ENCODE measurements around the gene ZFP36L1. TPM values are rescaled to one million over a fixed set of nuclear protein-coding genes. Genes with fewer than 3 reads are reported as not detected.

The ZFP36L1 gene
- total RNA-seq, 2 donors from 2014 or later, result 99.4 to 99.6 TPM

GRCh38 chr14:68800953-68801352 lies 8.1 kb upstream of the ZFP36L1 start:
- no peak overlapping the region for H3K9ac ChIP-seq (ENCODE audit: extremely low read depth, low read length, poor library complexity, severe bottlenecking)
- no peak overlapping the region for H3K4me3 ChIP-seq (ENCODE audit: low read length)
- no peak overlapping the region for H3K4me3 Mint-ChIP-seq
- no peak for TF ChIP-seq CTCF (conservative IDR thresholded peaks at IDR 0.05)
- H3K27ac Mint-ChIP-seq, result no peak overlapping the region
- no peaks in the 10 kb centered on the region for H3K27me3 Mint-ChIP-seq (ENCODE audit: insufficient read depth)
- H3K4me1 Mint-ChIP-seq, result peaks cover 18% of the 10 kb centered on the region
- peaks cover 36% of the 10 kb centered on the region for H3K9me3 Mint-ChIP-seq
- H3K36me3 ChIP-seq (ENCODE audit: control insufficient read depth, insufficient read depth, low read length), result no peaks in the 10 kb centered on the region
- peaks cover 3% of the 10 kb centered on the region for H3K4me1 ChIP-seq (ENCODE audit: control insufficient read depth, insufficient read depth, low read length)
- H3K36me3 Mint-ChIP-seq (ENCODE audit: low read depth), result peaks cover 6% of the 10 kb centered on the region
- no peaks in the 10 kb centered on the region for H3K27me3 ChIP-seq (ENCODE audit: control insufficient read depth, insufficient read depth, low read length, poor library complexity, severe bottlenecking)
- no peak overlapping the region for H3K27ac ChIP-seq (ENCODE audit: low read depth, low read length)
- DNase-seq, result no peak
- H3K9me3 ChIP-seq (ENCODE audit: control insufficient read depth, low read length), result peaks cover 28% of the 10 kb centered on the region

- Mint-ChIP-seq H3K4me1 (peaks cover 18% of the 10 kb centered on the region), H3K36me3 (ENCODE audit: low read depth) (peaks cover 6% of the 10 kb centered on the region), H3K9me3 (peaks cover 36% of the 10 kb centered on the region), H3K27me3 (ENCODE audit: insufficient read depth) (no peaks in the 10 kb centered on the region), H3K27ac (no peak overlapping the region), H3K4me3 (no peak overlapping the region)
- WGBS, 2 experiments (ENCODE audit: insufficient coverage in 1 of 2, insufficient read length in 1 of 2), result 73 to 84% methylated on average over 2 of the region's 2 CpGs
- H3K4me3 ChIP-seq (ENCODE audit: low read length), result no peak overlapping the region
- H3K27ac ChIP-seq (ENCODE audit: low read depth, low read length), result no peak overlapping the region
- no peak for DNase-seq
- TF ChIP-seq CTCF (conservative IDR thresholded peaks at IDR 0.05), result no peak
- H3K9ac ChIP-seq (ENCODE audit: extremely low read depth, low read length, poor library complexity, severe bottlenecking), result no peak overlapping the region
- H3K27me3 ChIP-seq (ENCODE audit: control insufficient read depth, insufficient read depth, low read length, poor library complexity, severe bottlenecking), result no peaks in the 10 kb centered on the region
- H3K4me1 ChIP-seq (ENCODE audit: control insufficient read depth, insufficient read depth, low read length), result peaks cover 3% of the 10 kb centered on the region
- H3K9me3 ChIP-seq (ENCODE audit: control insufficient read depth, low read length), result peaks cover 28% of the 10 kb centered on the region
- H3K36me3 ChIP-seq (ENCODE audit: control insufficient read depth, insufficient read depth, low read length), result no peaks in the 10 kb centered on the region
Measured at GRCh38 chr14:68800390-68800789, 7.5 kb upstream of the ZFP36L1 start.

GRCh38 chr14:68798621-68799020 lies 5.8 kb upstream of the ZFP36L1 start:
- TF ChIP-seq CTCF (conservative IDR thresholded peaks at IDR 0.05), result no peak
- peaks cover 6% of the 10 kb centered on the region for H3K36me3 Mint-ChIP-seq (ENCODE audit: low read depth)
- no peak overlapping the region for H3K27ac ChIP-seq (ENCODE audit: low read depth, low read length)
- no peak overlapping the region for H3K4me3 ChIP-seq (ENCODE audit: low read length)
- no peak overlapping the region for H3K4me3 Mint-ChIP-seq
- H3K4me1 ChIP-seq (ENCODE audit: control insufficient read depth, insufficient read depth, low read length), result peaks cover 3% of the 10 kb centered on the region
- no peaks in the 10 kb centered on the region for H3K27me3 ChIP-seq (ENCODE audit: control insufficient read depth, insufficient read depth, low read length, poor library complexity, severe bottlenecking)
- H3K9me3 ChIP-seq (ENCODE audit: control insufficient read depth, low read length), result peaks cover 16% of the 10 kb centered on the region
- H3K27ac Mint-ChIP-seq, result no peak overlapping the region
- peaks cover 18% of the 10 kb centered on the region for H3K4me1 Mint-ChIP-seq
- DNase-seq, result no peak
- H3K36me3 ChIP-seq (ENCODE audit: control insufficient read depth, insufficient read depth, low read length), result no peaks in the 10 kb centered on the region
- H3K27me3 Mint-ChIP-seq (ENCODE audit: insufficient read depth), result no peaks in the 10 kb centered on the region
- H3K9ac ChIP-seq (ENCODE audit: extremely low read depth, low read length, poor library complexity, severe bottlenecking), result no peak overlapping the region
- peaks cover 24% of the 10 kb centered on the region for H3K9me3 Mint-ChIP-seq
